NCI-H2171 treated with DMSO at 0.1 percent for 48 hours (cell line): Measurements from ENCODE around the gene SLC2A13.

Experiments
- DNase-seq: peaks from one replicate; lab custom pipeline; 2025; lab: John Stamatoyannopoulos, UW

SLC2A13 gene

GRCh38 chr12:40105515-40106201, at the start of gene SLC2A13:
Gene SLC2A13 (minus strand): TSS chr12:40106081. CDS start chr12:40105808, 273 bp downstream.
- DNase-seq: peak; percentile 47

GRCh38 chr12:40154381-40154780, 48.5 kb upstream of the SLC2A13 start:
- DNase-seq: no peak

GRCh38 chr12:40153432-40153831, 47.6 kb upstream of the SLC2A13 start:
- DNase-seq: no peak

- DNase-seq: peak; percentile 59
These were observed 47.0 kb upstream of the SLC2A13 start for GRCh38 chr12:40152783-40153383.

GRCh38 chr12:40149673-40150260, 43.9 kb upstream of the SLC2A13 start:
- DNase-seq: peak; percentile 11

GRCh38 chr12:40146800-40147797, 41.2 kb upstream of the SLC2A13 start:
- no peak for DNase-seq

- peak; percentile 22 for DNase-seq
These were observed 40.0 kb upstream of the SLC2A13 start for GRCh38 chr12:40145896-40146295.

- peak; percentile 13 for DNase-seq
These were observed 38.1 kb upstream of the SLC2A13 start for GRCh38 chr12:40144023-40144422.

GRCh38 chr12:40142001-40142744, 36.3 kb upstream of the SLC2A13 start:
- DNase-seq: no peak

- DNase-seq: no peak
These were observed 32.6 kb upstream of the SLC2A13 start for GRCh38 chr12:40138526-40138925.

- DNase-seq: no peak
These were observed 31.4 kb upstream of the SLC2A13 start for GRCh38 chr12:40137252-40137651.

GRCh38 chr12:40127408-40127807, 21.5 kb upstream of the SLC2A13 start:
- no peak for DNase-seq

GRCh38 chr12:40123496-40123895, 17.6 kb upstream of the SLC2A13 start:
- no peak for DNase-seq

- no peak for DNase-seq
These were observed 17.0 kb upstream of the SLC2A13 start for GRCh38 chr12:40122842-40123241.

GRCh38 chr12:40117818-40118217, 11.9 kb upstream of the SLC2A13 start:
- no peak for DNase-seq

GRCh38 chr12:40110586-40110985, 4.7 kb upstream of the SLC2A13 start:
- DNase-seq: no peak

GRCh38 chr12:40107803-40108620, 2.1 kb upstream of the SLC2A13 start:
- no peak for DNase-seq

- peak; percentile 22 for DNase-seq
These were observed 1.4 kb upstream of the SLC2A13 start for GRCh38 chr12:40107098-40107802.

GRCh38 chr12:40106655-40107054, 774 bp upstream of the SLC2A13 start:
- DNase-seq: no peak

- peak; percentile 50 for DNase-seq
These were observed 287 bp upstream of the SLC2A13 start for GRCh38 chr12:40106202-40106533.
